Activated CD8-positive, alpha-beta memory T cell treated with anti-CD3 and anti-CD28 coated beads, Interleukin-2, amount 50 U/mL, for 24 hours (primary cell): ENCODE data around the gene FKBP2.

Experiments
- DNase-seq: peaks from one replicate; pipeline ENCODE4 v3.0.0-alpha.2; 2020; ENCODE audit errors: extremely low read depth

FKBP2 gene

DNA sequence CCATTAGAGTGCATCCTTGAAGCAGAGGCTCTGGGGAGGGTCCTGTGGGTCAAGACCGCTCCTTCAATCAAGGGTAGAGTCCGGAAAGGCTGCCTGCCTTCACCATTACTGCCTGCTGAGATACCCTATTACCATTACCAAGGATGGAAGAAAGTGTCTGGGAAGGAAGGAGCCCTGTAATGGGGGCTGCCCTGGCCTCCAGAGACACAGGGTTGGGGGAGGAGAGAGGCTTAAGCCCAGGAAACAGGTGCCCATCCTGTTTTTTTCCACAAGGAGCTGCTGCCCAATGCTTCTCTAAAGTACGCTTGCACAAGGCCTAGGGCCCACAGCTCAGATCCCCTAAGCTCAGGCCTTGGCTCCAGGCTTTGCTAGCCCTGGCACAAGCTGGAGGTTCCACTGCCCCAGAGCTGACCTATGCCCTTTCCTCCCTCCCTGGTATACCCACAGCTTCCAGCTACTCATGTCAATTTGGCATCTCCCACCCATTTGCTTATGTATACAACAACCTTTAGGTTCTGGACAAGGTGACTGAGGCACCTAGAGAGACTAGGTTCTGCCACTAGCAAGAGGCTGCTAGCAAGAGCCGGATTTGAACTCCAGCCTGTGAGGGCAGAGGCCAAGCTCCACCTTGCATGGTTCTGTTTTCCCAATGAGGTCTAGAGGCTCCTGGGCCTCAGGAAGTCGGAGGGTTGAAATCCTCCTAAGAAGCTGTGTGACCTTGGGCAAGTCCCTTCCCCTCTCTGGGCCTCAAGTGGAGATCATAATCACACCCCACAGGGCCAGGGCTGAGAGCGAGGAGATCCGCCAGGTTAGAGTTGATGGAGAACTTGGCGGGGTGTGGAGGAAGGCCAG lies 8.9 kb downstream of the FKBP2 start:
- DNase-seq, result no peak

DNA sequence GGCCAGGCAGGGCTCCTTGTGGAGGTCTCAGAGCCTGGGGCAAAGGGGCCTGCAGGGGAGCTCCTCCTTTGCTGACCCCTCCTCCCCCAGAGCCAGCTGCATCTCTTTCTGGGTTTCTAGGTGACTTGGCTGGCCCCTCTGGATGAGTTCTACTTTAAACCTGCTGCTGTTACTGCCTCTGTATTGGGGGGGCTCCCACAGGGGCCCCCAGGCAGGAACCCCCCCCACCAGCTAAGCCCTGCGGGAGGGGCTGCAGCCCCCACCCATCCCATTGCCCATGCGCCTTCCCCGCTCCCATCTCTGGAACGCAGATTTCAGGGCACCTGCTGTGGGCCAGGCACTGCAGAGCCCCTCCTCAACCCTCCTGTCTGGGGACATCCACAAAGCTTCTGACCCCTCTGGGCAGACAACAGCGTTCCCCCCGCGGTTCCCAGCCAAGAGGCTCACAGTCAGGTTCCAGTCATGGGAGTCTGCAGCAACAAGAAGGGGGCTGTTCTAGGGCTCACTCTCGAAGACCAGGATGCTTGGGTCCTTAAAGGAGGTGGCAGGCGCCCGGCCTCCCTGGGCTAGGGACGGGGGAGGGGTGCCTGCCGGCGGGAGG lies 9.6 kb downstream of the FKBP2 start:
- no peak for DNase-seq

DNA sequence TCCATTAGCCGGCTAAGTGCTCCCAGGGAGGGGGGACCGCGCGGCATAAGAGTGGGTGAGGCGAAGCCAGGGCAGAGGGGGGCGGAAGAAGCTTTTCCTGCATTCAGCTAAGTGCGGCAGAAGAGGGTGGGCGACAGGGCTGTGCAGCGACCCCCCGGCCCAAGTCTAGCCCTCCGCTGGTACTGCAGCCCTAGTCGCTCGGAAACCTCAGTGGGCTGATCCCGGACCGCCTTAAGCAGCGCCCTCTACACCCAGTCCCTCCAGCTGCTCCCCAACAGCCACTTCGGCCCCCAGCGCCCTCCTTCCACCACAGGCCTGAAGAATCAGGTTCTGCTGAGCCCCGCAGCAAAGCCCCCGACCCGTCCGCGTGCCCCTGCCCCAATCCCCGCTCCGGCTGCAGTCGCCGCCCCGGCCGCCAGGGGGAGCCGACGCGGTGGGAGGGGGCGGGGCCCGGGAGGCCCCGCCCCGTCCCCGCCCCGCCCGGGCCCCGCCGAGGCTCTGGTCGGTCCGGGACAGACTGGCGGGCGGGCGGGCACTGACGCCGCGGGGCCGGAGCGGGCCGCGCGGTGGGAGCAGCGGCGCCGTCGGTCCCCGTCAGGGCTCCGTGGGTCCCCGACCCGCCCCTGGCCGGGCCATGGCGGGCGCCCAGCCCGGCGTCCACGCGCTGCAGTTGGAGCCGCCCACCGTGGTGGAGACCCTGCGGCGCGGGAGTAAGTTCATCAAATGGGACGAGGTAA lies 10.3 kb downstream of the FKBP2 start, which contains the start of gene PLCB3:
Gene PLCB3, plus strand, starts transcription at position 515 of the 737 bp plus-strand sequence. Its CDS starts 120 bp downstream, at position 635.
- no peak for DNase-seq

DNA sequence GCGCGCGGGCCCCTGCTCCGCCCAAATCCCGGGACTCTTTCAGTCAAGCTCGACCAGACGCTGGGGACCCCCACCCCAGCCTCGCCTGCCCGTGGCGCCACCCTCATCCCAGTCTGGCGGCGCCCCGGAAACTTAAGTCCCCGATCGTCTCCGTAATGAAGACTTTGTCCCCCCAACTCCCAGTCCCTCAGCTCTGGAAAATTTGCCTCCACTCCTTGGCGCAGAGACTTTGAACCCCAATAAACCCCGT lies 10.8 kb downstream of the FKBP2 start:
- no peak for DNase-seq

DNA sequence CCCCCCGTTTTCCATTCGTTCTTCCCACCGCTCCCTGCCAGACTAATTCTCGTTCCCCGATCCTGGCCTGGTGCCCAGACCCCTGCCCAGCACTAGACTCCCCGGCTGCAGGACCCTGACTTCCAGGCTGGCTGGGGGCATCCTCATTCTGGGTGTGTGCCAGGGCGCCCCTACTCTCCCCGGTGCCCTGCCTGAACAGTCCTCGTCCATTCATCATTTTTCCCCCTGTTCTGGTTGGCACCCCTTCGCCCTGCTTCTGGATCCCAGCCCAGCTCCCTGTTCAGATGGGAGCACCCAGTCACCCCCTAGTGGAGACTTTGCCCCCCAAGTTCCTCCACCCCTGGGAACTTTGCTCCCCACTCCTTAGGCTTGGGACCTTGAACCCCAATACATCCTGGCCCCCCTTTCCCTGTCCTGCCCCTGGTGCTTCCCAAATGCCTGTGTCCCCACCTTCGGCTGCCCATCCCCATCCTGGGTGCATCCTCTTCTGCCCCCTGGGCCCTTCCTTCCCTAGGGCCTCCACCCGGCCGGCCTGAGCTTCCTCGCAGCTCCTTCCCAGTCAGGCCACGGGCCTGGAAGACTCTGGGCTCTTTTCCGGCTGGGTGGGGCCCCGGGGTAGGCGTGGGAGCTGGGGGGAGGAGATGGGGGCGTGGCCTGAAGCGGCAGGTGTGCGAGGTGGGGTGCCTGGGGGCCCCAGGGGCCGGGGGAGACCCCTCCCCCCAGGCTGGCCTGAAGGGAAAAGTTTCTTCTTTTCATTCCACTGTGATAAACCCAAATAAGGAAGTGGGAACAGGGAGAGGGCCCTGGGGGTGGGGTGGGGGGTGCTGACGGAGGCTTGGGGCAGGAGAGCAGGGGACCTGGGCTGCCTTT lies 11.3 kb downstream of the FKBP2 start:
- no peak for DNase-seq

DNA sequence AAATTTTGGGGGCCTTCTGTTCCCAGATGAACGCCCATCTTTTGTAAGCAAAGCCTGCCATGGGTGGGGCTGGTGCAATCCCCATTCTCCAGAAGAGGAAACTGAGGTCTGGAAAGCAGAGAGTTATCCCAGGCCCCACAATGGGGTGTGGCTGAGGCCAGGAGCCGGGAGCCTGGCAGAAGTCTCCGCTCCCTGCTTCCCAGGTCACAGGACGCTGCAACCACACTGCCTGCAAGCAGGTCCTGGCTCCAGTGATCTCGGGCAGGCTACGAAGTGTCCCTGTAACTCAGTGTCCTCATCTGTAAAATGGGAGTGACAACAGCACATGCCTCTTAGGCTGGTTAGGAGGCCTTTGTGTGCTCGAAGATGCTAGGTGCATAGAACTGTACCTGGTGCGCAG lies 12.1 kb downstream of the FKBP2 start:
- no peak for DNase-seq

DNA sequence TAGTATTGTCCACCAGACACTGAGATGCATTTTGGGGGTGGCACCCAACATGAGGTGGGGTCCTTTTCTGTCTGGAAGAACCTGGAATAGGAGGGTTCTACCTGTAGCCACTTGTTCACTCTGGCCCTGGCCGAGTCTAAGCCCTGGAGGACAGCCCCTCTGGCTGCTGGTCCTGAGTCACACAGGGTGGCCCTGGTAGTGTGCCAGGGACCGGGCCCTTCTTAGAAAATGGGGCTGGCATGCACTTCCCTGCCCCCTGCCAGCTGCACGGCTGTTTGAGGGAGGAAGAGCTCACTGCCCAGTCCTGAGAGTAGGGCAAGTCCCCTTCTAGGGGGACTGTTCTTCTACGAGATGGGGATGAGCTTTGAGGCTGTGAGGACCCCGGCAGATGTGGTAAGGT lies 12.6 kb downstream of the FKBP2 start:
- DNase-seq, result no peak

DNA sequence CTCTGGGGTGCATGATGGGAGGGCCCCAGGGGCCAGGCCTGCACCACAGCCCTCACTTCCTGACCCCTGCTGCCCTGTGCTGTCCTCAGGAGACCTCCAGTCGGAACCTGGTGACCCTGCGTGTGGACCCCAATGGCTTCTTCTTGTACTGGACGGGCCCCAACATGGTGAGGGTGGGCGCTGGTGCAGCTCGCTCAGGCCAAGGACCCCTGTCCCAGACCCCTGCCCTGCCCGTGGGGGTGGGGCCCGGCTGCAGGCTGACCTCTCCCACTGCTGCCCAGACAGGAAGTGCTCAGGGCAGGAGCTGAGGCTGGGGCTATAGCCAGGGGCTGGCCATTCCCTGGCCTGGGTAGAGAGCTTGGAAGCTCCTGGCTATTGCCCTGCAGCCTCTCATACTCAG lies 13.4 kb downstream of the FKBP2 start:
- no peak for DNase-seq

DNA sequence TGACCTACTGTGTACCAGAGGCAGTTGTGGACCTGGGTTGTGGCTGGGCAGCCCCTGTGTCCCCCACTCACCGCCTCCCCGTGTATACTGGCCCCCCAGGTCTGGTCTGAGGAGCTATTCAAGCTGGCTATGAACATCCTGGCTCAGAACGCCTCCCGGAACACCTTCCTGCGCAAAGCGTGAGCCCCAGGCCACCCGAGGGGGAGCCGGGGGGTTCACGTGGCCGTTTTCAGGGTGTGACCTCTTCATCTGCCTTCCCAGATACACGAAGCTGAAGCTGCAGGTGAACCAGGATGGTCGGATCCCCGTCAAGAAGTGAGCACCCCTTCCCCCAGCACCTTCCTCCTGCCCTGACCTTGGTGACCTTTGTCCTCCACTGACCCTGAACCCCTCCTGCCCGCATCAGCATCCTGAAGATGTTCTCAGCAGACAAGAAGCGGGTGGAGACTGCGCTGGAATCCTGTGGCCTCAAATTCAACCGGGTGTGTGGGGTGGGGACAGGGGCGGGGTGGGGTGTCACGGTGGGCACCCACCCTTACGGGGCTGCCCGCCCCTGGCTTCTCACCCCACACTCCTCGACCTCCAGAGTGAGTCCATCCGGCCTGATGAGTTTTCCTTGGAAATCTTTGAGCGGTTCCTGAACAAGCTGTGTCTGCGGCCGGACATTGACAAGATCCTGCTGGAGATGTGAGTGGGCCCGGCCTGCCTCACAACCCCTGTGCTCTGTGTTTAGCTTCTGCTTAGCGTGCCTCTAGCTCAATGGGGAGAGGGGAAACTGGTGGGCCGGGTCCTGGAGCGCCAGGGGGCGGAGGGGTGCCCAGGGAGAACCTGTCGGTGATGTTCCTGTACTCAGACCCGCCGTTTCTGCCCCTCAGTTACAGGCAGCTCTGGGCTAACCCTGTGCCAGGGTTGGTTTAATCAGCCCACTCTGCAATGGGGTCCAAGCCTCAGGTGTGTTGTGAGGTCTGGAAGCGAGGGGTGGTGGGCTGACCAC lies 14.5 kb downstream of the FKBP2 start:
- DNase-seq, result no peak

DNA sequence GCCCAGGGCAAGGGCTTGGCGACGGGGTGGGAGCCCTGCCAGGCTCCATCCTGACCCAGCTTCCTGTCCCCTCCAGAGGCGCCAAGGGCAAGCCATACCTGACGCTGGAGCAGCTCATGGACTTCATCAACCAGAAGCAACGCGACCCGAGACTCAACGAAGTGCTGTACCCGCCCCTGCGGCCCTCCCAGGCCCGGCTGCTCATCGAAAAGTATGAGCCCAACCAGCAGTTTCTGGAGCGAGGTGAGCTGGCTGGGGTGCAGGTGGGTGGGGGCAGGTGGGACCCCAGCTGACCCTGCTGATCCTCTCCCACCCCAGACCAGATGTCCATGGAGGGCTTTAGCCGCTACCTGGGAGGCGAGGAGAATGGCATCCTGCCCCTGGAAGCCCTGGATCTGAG lies 15.4 kb downstream of the FKBP2 start:
- no peak for DNase-seq

DNA sequence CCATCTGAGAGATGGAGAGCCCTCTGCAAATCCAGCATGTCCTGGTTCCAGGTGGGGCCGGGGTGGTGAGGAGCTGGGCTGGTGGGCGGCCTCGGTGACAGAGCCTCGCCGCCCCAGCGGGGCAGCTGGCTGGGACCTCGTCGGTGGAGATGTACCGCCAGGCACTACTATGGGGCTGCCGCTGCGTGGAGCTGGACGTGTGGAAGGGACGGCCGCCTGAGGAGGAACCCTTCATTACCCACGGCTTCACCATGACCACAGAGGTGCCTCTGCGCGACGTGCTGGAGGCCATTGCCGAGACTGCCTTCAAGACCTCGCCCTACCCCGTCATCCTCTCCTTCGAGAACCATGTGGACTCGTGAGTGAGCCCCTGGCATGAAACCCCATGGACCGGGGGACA lies 17.5 kb downstream of the FKBP2 start:
- DNase-seq, result no peak

DNA sequence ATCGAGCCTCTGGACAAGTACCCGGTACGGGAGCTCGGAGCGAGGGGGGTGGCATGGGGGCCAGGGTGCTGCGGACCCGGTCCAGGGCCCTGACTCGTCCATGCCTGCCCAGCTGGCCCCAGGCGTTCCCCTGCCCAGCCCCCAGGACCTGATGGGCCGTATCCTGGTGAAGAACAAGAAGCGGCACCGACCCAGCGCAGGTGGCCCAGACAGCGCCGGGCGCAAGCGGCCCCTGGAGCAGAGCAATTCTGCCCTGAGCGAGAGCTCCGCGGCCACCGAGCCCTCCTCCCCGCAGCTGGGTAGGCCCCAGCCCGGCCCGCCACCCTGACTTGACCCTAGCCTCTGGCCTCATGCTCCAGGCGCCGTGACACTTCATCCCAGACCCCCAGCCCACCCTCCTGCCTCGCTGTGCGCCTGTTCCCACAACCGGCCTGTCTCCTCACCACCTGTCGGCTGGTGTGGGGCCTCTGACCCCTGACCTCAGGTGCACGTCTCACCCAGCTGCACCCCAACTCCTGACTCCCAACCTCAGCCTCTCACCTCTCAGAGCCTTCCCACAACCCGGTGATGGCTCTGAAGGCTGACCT lies 18.1 kb downstream of the FKBP2 start:
- DNase-seq, result no peak

DNA sequence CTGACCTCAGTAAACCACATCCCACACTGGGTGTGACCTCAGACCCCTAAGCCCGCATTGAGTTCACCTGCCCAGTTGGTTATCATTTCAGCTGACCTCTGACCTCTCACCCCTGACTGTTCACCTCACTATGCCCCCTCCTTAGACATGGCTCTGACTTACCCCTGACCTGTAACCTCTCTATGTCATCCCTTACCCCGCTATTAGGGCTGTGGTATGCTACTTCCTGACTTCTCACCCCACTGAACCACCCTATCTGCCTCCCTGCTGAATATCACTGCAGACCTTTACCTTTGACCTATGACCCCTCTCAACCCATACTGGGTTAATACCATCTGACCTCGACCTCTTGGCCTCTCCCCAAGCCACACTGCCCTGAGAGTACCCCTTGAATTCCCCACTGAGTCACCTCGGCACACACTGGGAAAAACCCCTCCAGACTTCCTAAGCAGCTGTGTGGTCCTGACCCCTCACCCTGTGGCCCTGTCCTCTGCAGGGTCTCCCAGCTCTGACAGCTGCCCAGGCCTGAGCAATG lies 18.7 kb downstream of the FKBP2 start:
- no peak for DNase-seq

DNA sequence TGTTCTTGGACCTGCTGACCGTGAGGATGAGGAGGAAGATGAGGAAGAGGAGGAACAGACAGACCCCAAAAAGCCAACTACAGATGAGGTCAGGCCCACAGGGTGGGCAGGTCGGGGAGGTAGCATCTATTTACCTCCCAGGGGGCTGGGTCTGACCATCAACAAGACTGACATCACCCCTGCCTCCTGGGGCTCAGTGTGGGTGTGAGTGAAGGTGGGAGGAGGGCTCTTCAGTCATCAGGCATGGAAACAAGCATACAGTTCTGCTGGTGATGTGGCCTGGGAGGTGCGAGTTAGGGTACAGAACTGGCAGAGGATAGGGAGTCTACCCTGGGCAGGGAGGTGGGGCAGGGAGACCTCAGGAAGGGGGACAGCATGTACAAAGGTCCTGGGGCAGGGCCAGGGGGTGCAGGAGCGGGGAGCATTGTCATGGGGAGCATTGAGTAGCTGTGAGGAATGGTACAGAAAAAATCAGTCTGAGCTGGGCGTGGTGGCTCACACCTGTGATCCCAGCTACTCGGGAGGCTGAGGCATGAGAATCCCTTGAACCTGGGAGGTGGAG lies 19.3 kb downstream of the FKBP2 start:
- DNase-seq, result no peak

DNA sequence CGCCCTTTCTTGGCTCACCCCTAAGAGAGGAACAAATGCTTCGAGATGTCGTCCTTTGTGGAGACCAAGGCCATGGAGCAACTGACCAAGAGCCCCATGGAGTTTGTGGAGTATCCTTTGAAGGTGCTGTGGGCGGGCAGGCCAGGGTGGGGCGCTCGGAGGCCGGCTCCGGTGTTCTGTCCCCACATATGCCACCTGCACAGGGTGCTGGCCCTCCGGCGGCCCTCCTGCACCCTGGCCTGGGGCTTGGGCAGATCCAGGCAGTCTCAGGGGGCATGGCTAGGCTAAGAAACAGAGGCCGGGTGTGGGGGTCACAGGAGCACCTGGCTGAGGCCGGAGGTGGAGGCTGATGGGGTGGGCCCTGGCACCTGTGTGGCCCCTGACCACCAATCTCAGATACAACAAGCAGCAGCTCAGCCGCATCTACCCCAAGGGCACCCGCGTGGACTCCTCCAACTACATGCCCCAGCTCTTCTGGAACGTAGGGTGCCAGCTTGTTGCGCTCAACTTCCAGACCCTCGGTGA lies 20.7 kb downstream of the FKBP2 start:
- no peak for DNase-seq

DNA sequence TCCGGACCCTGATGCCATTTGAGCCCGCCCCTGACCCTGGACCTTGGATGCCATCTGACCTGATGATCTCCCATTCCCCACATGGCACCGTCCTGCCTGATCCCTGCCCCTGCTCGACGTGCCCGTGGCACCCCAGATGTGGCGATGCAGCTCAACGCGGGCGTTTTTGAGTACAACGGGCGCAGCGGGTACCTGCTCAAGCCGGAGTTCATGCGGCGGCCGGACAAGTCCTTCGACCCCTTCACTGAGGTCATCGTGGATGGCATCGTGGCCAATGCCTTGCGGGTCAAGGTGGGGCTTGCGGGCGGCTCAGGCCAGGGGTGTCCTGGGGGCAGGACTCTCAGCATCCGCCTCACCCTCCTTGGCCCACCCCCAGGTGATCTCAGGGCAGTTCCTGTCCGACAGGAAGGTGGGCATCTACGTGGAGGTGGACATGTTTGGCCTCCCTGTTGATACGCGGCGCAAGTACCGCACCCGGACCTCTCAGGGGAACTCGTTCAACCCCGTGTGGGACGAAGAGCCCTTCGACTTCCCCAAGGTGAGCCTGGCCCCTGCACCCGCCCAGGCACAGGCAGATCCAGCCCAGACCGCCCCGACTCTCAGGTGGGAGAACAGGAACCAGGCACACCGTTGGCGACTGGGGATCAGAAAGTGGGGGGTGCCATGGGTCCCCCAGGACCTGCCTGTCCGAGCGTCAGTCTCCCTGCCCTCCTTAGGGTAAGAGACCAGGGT lies 21.5 kb downstream of the FKBP2 start:
- DNase-seq, result no peak

DNA sequence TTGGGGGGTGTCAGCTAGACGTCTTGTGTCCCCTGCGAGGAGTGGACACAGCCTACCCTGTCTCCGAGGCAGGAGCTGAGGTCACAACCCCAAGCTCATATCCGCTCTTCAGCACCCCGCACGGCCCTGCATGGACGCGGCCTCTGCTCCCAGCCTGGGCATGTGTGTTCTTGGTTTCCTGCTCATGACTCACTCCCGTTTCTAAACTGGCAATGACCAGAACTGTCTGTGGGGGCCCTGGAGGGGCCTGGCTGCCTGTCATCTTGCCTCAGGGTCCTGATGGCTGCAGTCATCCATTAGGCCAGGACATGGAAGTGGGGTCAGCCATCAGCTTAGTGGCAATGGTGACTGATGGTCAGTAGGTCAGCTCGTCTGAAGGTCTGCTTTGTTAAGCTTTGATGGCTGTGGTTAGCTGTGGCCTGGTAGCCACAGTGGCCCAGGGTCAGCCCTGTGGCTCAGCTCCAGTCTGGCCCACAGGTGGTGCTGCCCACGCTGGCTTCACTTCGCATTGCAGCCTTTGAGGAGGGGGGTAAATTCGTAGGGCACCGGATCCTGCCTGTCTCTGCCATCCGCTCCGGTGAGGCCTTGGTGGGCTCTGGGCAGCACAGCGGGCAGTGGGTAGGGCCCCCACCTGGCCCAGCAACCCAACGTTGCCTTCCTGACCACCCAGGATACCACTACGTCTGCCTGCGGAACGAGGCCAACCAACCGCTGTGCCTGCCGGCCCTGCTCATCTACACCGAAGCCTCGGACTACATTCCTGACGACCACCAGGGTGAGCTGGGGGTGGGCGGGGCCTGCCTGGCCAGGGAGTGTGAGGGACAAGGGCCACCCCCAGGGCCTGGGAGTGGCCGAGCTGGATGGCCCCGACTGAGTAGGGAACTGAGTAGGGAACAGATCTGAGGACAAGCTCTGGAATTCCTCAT lies 22.4 kb downstream of the FKBP2 start:
- no peak for DNase-seq

DNA sequence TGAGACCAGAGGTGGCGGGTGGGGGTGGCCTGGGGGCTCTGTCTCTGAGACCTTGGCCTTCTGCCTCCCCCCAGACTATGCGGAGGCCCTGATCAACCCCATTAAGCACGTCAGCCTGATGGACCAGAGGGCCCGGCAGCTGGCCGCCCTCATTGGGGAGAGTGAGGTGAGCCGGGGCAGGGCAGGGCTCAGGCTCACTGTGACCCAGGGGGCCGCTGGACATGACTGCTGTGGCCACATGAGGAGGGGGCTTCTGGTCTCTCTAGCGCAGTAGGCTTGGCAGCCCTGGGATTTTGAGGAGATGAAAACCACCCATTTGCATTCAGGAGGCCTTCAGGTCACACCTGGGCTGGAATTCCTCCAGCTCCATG lies 23.0 kb downstream of the FKBP2 start:
- no peak for DNase-seq
